Epithelial cell of esophagus (primary cell): ENCODE data around the gene NFE2.

Source experiments
- DNase-seq: peaks from one replicate; pipeline ENCODE4 v3.0.0; 2010; ENCODE audit warnings: low read depth
- H3K4me3 ChIP-seq: 2 replicates; pipeline ENCODE4 v1.5.1; 2011; ENCODE audit warnings: mild to moderate bottlenecking, low read length, control low read depth
- TF ChIP-seq, protein P1 (sequence below): IDR thresholded peaks from 2 replicates; pipeline ENCODE4 v1.5.1; 2011; ENCODE audit warnings: low read depth, mild to moderate bottlenecking, low read length, control low read depth, inconsistent platforms; ENCODE audit not compliant: insufficient read depth; ENCODE audit errors: missing control alignments

Gene NFE2

DNA sequence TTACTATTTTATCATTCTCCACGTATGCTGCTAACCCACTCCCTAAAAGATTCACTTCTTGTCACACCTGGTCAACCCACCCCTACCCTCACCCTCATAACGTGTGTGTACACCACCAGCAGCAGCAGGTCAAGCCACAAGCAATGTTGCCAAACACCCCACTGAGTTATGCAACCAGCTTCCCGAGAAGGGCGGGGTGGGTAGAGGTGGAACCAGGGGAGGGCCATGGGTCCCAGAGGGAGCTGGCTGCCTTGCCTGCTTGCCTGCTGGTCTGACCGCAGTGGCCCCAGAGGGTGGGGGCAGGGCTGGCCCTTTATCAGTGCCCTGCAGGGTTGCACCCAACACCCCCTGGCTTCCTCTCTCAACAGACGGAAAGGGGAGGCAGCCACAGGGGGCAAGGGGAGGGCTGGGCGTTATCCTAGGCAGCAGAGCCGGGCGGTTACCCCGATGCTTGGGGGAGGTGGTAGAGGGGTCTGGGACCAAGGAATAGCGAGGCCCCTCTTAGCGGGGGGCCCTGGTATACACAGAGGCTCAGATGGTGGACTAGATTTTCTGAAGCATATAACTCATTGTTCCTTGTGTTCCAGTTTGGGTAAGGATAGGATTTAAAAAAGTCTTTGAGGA is 3.5 kb upstream of the NFE2 start:
- H3K4me3 ChIP-seq, result no peak overlapping the region
- TF ChIP-seq, protein P1, sequence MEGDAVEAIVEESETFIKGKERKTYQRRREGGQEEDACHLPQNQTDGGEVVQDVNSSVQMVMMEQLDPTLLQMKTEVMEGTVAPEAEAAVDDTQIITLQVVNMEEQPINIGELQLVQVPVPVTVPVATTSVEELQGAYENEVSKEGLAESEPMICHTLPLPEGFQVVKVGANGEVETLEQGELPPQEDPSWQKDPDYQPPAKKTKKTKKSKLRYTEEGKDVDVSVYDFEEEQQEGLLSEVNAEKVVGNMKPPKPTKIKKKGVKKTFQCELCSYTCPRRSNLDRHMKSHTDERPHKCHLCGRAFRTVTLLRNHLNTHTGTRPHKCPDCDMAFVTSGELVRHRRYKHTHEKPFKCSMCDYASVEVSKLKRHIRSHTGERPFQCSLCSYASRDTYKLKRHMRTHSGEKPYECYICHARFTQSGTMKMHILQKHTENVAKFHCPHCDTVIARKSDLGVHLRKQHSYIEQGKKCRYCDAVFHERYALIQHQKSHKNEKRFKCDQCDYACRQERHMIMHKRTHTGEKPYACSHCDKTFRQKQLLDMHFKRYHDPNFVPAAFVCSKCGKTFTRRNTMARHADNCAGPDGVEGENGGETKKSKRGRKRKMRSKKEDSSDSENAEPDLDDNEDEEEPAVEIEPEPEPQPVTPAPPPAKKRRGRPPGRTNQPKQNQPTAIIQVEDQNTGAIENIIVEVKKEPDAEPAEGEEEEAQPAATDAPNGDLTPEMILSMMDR, result no peak
- DNase-seq, result peak; percentile 82

DNA sequence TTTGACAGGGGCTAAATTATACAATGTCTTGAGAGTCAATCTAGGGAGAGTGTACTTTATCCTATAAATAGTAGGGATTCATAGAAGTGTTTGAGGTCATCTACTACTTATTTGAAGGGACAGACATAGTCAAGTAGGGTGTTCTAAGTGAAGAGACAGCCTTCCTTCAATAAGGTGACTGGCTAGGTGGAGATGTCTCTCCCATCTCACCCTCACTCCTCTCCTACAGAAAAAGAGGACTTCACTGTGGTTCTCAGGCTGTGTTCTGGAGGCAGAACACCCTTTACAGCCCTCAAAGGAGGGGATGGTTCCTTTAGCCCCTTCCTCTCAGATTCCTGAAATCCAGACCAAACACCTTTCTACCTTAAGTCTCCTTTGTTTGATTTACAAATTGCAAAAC is 2.8 kb upstream of the NFE2 start:
- TF ChIP-seq, protein P1, result no peak
- no peak for DNase-seq
- no peak overlapping the region for H3K4me3 ChIP-seq

DNA sequence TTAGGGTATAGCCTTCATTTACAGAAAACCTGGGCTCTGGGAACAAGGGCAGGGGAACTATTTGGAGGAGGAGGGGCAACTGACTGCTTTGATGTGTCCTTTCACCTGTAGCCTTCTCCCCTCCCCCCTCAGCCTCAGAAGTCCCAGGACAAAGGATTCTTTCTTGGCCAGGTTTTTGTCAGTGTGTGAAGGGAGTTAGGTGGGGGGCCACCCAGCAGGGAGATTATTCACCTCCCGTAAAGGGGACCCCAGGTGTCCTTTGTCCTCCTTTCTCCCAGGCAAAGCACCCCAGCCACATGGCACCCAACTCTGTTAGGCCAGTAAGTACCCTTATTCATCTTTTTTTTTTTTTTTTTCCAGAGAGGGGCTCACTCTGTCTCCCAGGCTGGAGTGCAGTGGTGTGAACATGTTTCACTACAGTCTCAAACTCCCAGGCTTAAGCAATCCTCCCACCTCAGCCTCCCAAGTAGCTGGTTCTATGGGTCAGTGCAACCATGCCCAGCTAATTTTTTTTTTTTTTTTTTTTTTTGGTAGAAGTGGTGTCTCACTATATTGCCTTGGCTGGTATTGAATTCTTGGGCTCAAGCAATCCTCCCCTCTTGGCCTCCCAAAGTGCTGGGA is 723 bp upstream of the NFE2 start:
- DNase-seq, result no peak
- TF ChIP-seq, protein P1, result no peak
- no peak overlapping the region for H3K4me3 ChIP-seq

DNA sequence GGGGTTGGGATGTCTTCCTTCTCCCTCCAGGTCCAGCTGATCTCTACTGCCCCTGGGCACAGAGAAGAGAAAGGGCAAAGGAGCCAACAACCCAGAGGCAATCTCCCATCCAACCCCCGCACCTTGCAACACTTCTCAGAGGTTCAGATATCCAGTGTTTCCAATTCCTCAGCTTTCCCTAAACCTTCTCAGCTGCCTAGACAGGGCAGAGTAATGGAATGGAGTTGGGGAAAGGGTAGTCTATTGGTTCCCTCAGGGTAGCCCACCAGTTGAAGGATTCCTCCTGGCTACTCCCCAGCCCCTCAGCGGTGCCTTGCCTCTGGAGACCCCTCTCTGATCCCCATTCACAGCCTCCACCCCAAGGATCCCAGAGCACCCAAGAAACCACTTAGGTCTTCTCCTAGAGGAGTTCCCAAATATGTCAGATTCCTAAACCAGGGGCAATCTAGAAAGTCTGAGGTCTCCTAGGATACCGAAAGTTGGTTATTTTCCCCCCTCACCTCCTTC is 537 bp downstream of the NFE2 start:
- H3K4me3 ChIP-seq, result no peak overlapping the region
- DNase-seq, result no peak
- TF ChIP-seq, protein P1, result no peak

DNA sequence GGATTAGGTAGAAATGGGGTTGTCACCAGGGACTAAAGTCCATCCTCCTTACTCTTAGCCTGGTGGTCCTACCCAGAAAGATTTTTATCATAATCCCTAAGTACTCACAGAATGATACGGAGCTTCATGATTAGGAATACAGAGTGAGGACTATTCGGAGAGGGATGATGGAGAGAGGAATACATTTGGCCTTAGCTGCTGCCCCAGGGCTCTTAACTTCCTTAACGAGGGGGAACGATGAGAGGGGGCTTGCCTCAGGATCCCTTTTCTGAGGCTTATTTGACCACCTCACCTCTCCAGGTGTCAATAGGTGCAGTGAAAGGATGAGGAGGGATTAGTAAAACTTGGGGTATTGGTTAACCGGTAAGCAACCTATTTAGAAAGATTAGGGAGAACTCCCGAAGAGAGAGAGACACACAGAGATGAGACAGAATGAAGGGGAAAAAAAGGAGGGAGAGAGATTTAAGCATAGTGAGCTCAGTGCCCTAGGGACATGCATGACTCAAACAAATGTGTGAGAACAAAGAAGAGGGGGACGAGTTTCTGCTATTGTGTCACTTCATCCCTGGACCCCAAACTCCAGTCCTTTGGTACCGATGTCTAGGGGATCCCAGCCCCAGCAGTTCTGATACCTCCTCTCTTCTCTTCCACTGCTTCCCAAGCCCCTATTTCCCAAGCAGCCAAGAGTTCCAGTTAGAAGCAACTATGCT is 1.1 kb downstream of the NFE2 start:
- no peak overlapping the region for H3K4me3 ChIP-seq
- TF ChIP-seq, protein P1, result no peak
- peak; percentile 72 for DNase-seq

DNA sequence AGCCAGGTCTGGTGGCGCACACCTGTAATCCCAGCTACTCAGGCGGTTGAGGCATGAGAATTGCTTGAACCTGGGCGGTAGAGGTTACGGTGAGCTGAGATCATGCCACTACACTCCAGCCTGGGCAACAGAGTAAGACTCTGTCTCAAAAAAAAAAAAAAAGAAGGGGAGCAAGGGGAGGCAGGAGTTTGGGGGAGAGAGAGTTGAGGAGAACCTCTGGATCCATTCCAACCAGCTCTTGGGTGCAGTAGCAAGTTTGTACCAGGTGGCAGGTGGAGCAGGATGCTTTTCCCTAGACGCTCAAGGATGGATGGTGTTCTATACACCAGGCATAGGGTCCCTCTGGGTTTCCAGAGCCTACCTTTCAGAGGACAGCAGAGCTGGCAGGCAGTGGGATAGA is 1.9 kb downstream of the NFE2 start:
- H3K4me3 ChIP-seq, result no peak overlapping the region
- TF ChIP-seq, protein P1, result no peak
- no peak for DNase-seq
